T-helper 1 cell treated with Interleukin-12 subunit alpha and Interleukin-12 subunit beta and Interleukin-4 antibody, amounts not matched to agents 30 μg/mL and 1 μg/mL, for 36 hours (primary cell): ENCODE results near the gene CHD1L.
"Not testable (repeated sequence)": the region's sequence is repeated elsewhere in the genome, so short reads cannot be mapped to it uniquely, and the experiment has no call there.

Experiments used
- H3K27ac Mint-ChIP-seq: one replicate; pipeline ENCODE4 v1.8.0; 2021; ENCODE audit warnings: mild to moderate bottlenecking, mixed read lengths
- H3K27me3 Mint-ChIP-seq: one replicate; pipeline ENCODE4 v1.8.0; 2021; ENCODE audit warnings: low read depth, mixed read lengths
- H3K36me3 Mint-ChIP-seq: one replicate; pipeline ENCODE4 v1.8.0; 2021; ENCODE audit warnings: low read depth, mixed read lengths
- H3K4me1 Mint-ChIP-seq: one replicate; pipeline ENCODE4 v1.8.0; 2021; ENCODE audit warnings: low read depth, mixed read lengths
- H3K4me3 Mint-ChIP-seq: one replicate; pipeline ENCODE4 v1.8.0; 2021; ENCODE audit warnings: mild to moderate bottlenecking, moderate library complexity, mixed read lengths
- H3K9me3 Mint-ChIP-seq: one replicate; pipeline ENCODE4 v1.8.0; 2021; ENCODE audit warnings: mixed read lengths

CHD1L gene

DNA sequence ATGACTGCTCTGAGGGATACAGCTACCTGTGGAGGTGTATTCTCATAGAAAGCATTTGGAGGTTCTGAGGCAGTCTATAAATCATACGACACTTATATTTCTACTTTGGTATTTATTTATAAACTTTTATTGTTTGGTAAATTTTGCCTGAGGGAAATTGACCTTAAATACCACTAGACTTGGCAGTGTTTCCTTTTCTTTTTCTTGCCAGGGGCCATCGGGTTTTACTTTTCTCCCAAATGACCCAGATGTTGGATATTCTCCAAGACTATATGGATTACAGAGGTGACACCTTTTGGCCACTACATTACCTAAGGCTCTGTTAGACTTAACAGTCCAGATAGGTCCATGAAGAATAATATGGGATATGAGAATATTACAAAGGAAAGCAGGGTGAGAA lies 28.2 kb downstream of the CHD1L start:
- peaks cover 34% of the 10 kb centered on the region for H3K36me3 Mint-ChIP-seq
- H3K27ac Mint-ChIP-seq = no peak overlapping the region
- no peaks in the 10 kb centered on the region for H3K27me3 Mint-ChIP-seq
- H3K4me1 Mint-ChIP-seq = peaks cover 7% of the 10 kb centered on the region
- H3K4me3 Mint-ChIP-seq = no peak overlapping the region
- H3K9me3 Mint-ChIP-seq = no peaks in the 10 kb centered on the region

DNA sequence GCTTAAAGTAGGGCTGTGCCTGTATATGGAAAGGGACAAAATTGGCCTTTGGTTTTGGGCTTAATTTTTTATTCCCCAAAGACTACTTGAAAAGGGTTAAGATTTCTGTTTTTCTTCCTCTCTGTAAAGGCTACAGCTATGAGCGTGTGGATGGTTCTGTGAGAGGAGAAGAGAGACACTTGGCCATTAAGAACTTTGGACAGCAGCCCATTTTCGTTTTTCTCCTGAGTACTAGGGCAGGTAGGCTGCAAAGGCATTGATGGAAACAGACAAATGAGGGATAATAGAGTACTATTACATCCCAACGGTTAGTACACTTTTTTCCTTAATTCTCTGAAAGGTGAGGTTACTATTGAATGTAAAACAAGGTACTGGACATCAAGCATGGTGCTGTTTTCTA lies 29.6 kb downstream of the CHD1L start:
- peaks cover 38% of the 10 kb centered on the region for H3K36me3 Mint-ChIP-seq
- no peaks in the 10 kb centered on the region for H3K9me3 Mint-ChIP-seq
- H3K27ac Mint-ChIP-seq = no peak overlapping the region
- H3K4me3 Mint-ChIP-seq = no peak overlapping the region
- H3K4me1 Mint-ChIP-seq = peaks cover 9% of the 10 kb centered on the region
- no peaks in the 10 kb centered on the region for H3K27me3 Mint-ChIP-seq

DNA sequence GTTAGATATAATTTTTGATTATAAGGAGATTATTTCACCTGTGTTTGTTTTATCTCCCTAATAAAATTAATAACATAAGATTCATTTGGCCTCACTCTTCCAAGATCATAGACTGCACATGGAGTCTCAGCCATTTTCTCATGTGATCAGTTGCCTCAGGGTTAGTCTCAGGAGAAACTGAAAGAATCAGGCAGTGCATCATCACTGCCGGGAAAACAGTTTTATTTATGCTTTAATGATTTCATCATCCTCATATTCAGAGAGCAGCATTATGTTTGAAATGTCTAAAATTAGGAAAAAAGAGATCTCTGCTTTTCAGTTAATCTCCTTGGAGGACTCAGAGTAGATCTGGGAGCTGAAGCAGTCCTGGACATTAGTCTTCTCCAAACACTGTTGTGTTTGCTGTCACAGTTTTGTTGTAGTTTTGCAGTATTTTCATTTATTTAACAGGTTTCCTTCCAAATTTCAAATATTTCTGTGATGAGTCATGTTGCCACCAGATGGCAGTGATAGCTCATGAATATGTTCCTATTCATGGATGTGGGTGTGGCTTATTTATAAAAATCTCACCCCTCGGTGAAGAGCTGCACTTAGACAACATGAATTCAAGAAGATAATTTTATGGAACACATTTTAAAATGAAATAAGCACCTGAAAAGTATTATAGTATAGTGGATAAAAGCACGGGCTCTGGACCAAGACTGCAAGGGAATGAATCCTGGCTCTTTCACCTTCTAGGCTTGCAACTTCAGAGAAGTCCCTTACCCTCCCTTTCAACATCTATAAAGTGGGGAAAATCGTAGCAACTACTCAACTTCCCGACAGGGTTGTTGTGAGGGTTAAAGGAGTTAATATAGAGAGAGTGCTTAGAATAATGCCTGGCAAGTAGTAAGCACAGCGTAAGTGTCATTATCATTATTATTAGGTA lies 31.2 kb downstream of the CHD1L start:
- Mint-ChIP-seq H3K27ac (no peak overlapping the region), H3K36me3 (peaks cover 42% of the 10 kb centered on the region), H3K27me3 (no peaks in the 10 kb centered on the region), H3K4me1 (peaks cover 9% of the 10 kb centered on the region), H3K4me3 (no peak overlapping the region), H3K9me3 (no peaks in the 10 kb centered on the region)

DNA sequence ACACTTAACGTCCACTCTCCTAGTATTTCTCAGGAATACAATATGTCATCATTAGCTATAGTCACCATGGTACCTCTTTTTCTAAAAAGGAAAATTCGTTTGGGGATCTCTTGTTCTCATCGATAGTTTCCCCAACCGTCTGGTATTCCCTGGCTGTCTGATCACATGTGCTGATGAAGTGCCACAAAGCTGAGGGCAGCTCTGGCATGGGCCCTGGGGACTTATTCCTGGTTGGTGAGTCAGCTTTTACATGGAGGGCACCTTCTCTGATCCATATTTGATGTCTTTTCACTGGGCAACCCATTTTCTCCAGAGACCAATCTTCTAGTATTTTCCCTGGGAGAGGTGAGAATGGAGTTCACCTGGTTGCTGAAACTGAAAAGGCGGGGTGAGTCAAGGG lies 39.5 kb downstream of the CHD1L start:
- no peaks in the 10 kb centered on the region for H3K27me3 Mint-ChIP-seq
- no peak overlapping the region for H3K4me3 Mint-ChIP-seq
- H3K27ac Mint-ChIP-seq = no peak overlapping the region
- no peaks in the 10 kb centered on the region for H3K9me3 Mint-ChIP-seq
- peaks cover under 1% of the 10 kb centered on the region for H3K4me1 Mint-ChIP-seq
- H3K36me3 Mint-ChIP-seq = peaks cover 38% of the 10 kb centered on the region

DNA sequence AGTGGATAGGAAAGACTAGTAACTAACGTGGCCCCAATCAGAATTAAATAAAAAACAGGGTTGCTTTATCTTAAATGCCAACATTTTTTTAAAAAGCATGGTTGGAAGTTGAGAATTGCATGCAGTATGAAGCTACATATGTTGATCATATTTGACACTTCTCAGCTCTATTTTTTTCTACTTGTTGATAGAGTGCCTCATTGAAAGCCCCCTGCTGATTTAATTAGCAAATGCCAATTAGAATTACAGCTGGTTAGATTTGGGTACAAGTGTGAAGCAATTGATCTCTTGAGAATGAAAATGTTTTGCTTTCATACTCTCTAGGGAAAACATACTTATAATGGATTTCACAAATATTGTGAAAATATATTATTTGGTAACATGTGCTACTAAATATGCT lies 40.5 kb downstream of the CHD1L start:
- no peak overlapping the region for H3K27ac Mint-ChIP-seq
- H3K27me3 Mint-ChIP-seq = no peaks in the 10 kb centered on the region
- H3K4me1 Mint-ChIP-seq = no peaks in the 10 kb centered on the region
- no peak overlapping the region for H3K4me3 Mint-ChIP-seq
- peaks cover 36% of the 10 kb centered on the region for H3K36me3 Mint-ChIP-seq
- no peaks in the 10 kb centered on the region for H3K9me3 Mint-ChIP-seq

DNA sequence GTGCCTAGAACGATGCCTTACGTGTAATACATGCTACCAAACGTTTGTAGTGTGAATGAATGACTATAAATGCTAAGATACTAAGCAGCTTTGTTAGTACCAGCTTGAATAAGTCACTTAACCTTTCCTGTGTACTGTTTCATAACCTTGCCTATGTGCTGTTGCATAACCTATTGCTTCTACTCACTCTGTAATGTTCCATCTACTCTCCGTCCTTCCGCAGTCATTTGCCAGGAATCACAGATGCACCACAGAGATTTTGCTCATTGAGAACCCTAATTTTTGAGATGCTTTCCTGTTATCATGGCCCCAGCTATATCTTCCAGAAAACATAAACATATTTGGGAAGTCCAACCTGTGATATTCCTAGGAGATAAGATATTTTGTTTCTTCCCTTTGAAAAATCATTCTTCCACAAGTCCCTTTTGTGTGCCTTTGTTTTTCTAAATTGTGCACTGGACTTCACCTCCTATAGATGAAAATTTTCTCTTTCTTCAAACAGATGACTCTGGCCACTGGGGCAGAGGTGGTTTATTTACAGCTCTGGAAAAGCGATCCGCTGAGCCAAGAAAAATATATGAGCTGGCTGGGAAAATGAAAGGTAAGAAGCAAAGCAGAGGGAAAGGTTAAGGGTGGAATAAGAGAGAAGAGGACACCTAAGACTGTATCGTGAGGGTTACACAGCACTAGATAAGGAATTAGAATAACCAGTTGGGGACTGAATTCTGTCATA lies 44.8 kb downstream of the CHD1L start:
- H3K27me3 Mint-ChIP-seq = no peaks in the 10 kb centered on the region
- no peak overlapping the region for H3K27ac Mint-ChIP-seq
- peaks cover 65% of the 10 kb centered on the region for H3K36me3 Mint-ChIP-seq
- no peak overlapping the region for H3K4me3 Mint-ChIP-seq
- peaks cover 4% of the 10 kb centered on the region for H3K4me1 Mint-ChIP-seq
- no peaks in the 10 kb centered on the region for H3K9me3 Mint-ChIP-seq

DNA sequence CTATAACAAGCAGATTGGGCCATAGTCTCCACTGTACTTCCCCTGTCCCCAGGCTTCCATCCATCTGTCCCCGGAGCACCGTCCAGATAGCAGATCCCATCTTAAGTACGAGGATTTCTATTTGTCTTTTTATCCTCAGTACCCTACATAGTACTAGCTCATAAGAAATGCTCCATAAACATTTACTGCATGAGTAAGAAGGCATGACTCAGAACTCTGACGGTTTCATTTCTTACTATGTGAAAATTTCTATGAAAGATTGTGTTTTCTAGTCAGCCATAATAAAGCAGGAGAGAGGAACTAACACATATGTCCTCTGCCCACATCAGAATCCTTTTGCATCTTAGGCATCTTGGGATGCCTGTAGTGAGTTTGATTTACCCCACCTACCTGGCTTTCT lies 49.5 kb downstream of the CHD1L start:
- H3K36me3 Mint-ChIP-seq = peaks cover 82% of the 10 kb centered on the region
- H3K9me3 Mint-ChIP-seq = peaks cover 9% of the 10 kb centered on the region
- H3K27me3 Mint-ChIP-seq = no peaks in the 10 kb centered on the region
- H3K4me3 Mint-ChIP-seq = no peak overlapping the region
- H3K27ac Mint-ChIP-seq = no peak overlapping the region
- H3K4me1 Mint-ChIP-seq = peaks cover 4% of the 10 kb centered on the region

DNA sequence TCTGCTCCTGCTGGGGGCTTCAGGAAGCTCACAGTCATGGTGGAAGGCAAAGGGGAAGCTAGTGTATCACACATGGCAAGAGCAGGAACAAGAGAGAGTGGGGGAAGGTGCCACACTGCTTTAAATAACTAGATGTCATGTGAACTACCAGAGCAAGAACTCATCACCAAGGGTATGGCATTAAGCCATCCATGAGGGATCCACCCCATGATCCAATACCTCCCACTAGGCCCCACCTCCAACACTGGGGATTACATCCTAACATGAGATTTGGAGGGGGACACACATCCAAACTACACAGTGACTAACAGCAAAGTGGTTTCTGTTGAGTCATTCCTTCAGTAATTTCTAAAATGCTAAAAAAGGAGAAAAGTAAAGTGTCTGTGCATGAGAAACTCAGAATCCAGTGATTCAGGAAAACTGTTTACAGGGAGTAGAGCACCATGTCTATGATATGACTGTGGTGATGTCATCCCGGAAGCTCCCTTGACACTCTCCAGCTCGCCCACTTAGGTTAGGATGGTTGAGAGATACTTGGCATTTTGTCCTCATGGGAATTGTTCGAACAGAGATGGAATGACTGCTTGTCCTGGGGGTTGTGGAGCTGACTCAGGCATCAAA lies 50.3 kb downstream of the CHD1L start:
- Mint-ChIP-seq H3K4me1 (peaks cover 4% of the 10 kb centered on the region), H3K36me3 (peaks cover 83% of the 10 kb centered on the region), H3K27me3 (no peaks in the 10 kb centered on the region), H3K9me3 (peaks cover 9% of the 10 kb centered on the region), H3K27ac (no peak overlapping the region), H3K4me3 (no peak overlapping the region)

DNA sequence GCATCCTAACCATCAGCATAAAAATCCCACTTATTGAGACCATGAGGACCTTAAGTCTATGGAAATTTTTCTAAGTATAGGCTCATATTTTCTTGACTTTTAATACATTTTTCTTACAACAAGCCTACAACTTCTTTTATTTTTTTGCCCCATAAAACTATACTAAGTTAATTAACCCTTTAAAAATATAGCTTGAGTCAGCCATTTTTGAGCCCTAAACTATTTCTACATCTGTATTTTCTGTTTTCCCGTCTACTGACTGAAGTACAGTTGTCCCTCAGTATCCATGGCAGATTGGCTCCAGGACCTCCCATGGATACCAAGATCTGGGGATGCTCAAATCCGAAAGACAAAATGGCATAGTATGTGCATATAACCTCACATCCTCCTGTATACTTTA lies 55.0 kb downstream of the CHD1L start:
- peaks cover 58% of the 10 kb centered on the region for H3K36me3 Mint-ChIP-seq
- peaks cover 41% of the 10 kb centered on the region for H3K9me3 Mint-ChIP-seq

DNA sequence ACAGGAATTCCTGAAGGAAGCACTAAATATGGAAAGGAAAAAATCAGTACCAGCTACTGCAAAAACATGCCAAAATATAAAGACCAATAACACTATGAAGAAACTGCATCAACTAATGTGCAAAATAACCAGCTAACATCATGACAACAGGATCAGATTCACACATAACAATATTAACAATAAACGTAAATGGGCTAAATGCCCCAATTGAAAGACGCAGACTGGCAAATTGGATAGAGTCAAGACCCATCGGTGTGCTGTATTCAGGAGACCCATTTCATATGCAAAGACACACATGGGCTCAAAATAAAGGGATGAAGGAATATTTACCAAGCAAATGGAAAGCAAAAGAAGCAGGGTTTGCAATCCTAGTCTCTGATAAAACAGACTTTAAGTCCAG lies 63.3 kb downstream of the CHD1L start:
- not testable (repeated sequence) for H3K27me3 Mint-ChIP-seq, H3K4me3 Mint-ChIP-seq, H3K36me3 Mint-ChIP-seq, H3K27ac Mint-ChIP-seq, H3K4me1 Mint-ChIP-seq
- peaks cover 74% of the 10 kb centered on the region for H3K9me3 Mint-ChIP-seq

More for the DNA sequence above, 55.0 kb downstream of the CHD1L start:
- no peaks in the 10 kb centered on the region for H3K4me1 Mint-ChIP-seq
- no peak overlapping the region for H3K4me3 Mint-ChIP-seq
- no peak overlapping the region for H3K27ac Mint-ChIP-seq
- H3K27me3 Mint-ChIP-seq = no peaks in the 10 kb centered on the region

DNA sequence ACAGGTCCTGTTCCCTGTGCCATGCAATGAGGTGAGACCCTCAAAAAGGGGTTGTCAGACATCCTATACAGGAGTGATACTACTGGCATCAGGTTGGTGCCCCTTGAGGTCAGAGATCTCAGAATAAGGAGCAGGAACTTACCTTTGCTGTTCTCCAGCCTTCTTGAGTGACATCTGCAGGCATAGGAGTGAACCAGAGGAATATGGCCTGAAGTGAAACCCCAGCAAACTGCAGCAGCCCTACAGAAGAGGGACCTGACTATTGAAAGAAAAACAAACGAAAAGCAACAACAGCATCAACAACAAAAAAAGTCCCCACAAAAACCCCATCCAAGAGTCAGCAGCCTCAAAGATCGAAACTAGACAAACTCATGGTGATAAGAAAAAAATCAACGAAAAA lies 74.5 kb downstream of the CHD1L start:
- Mint-ChIP-seq H3K4me1 (no peaks in the 10 kb centered on the region), H3K27ac (no peak overlapping the region), H3K36me3 (no peaks in the 10 kb centered on the region), H3K9me3 (no peaks in the 10 kb centered on the region), H3K4me3 (no peak overlapping the region), H3K27me3 (peaks cover 4% of the 10 kb centered on the region)

DNA sequence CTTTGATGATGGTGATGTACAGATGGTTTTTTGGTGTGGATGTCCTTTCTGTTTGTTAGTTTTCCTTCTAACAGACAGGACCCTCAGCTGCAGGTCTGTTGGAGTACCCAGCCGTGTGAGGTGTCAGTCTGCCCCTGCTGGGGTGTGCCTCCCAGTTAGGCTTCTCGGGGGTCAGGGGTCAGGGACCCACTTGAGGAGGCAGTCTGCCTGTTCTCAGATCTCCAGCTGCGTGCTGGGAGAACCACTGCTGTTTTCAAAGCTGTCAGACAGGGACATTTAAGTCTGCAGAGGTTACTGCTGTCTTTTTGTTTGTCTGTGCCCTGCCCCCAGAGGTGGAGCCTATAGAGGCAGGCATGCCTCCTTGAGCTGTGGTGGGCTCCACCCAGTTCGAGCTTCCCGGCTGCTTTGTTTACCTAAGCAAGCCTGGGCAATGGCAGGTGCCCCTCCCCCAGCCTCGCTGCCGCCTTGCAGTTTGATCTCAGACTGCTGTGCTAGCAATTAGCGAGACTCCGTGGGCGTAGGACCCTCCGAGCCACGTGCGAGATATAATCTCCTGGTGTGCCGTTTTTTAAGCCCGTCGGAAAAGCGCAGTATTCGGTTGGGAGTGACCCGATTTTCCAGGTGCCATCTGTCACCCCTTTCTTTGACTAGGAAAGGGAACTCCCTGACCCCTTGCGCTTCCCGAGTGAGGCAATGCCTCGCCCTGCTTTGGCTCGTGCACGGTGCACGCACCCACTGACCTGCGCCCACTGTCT lies 84.6 kb downstream of the CHD1L start:
- H3K9me3 Mint-ChIP-seq, H3K27ac Mint-ChIP-seq, H3K36me3 Mint-ChIP-seq, H3K4me3 Mint-ChIP-seq, H3K4me1 Mint-ChIP-seq: not testable (repeated sequence)
- H3K27me3 Mint-ChIP-seq = peaks cover 15% of the 10 kb centered on the region

DNA sequence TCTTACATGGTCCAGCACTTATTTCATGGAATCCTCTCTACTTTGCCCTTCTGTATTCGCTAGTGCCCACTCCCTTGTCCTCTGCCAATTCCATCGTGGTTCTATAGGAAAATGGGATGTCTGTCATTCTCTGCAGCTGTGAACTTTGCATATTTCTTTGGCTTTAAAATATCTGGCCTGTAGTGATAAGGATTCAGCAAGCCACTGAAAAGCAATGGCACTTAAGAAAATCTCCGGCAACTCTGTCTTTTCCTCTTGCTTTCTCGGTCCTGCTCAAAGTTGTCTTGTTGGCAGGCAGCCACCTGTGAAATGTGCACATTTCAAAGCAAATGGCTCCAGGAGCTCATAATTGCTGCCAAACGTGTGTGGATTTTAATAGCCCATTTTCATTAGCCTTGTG lies 91.8 kb downstream of the CHD1L start:
- no peaks in the 10 kb centered on the region for H3K36me3 Mint-ChIP-seq
- H3K27me3 Mint-ChIP-seq = peaks cover 28% of the 10 kb centered on the region
- no peaks in the 10 kb centered on the region for H3K4me1 Mint-ChIP-seq
- H3K4me3 Mint-ChIP-seq = no peak overlapping the region
- no peak overlapping the region for H3K27ac Mint-ChIP-seq
- no peaks in the 10 kb centered on the region for H3K9me3 Mint-ChIP-seq

DNA sequence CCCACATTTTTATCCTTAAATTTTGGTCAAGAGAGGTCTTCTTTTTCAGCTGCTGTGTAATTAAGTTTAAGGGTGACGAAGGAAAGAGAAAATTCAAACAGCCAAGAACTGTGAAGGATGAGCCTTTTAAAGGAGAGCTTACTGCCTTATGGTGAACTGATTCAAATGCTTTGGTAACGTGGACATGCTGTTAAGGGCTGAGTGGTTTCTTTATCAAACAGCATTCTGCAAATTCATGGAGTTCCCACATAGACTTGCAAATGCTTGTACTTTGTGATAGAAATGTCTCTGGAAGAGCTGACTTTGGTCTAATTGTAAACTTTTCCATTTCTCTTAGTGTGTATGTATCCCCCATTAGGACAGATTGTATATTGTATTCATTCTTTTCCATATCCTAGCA lies 93.8 kb downstream of the CHD1L start:
- Mint-ChIP-seq H3K27ac (no peak overlapping the region), H3K36me3 (no peaks in the 10 kb centered on the region), H3K4me1 (no peaks in the 10 kb centered on the region), H3K4me3 (no peak overlapping the region), H3K27me3 (peaks cover 27% of the 10 kb centered on the region), H3K9me3 (no peaks in the 10 kb centered on the region)
